ENCODE results near the gene GLDN. TPM values are rescaled to one million over a fixed set of nuclear protein-coding genes. Genes with fewer than 3 reads are reported as not detected.
"Not testable (repeated sequence)": the region's sequence is repeated elsewhere in the genome, so short reads cannot be mapped to it uniquely, and the experiment has no call there.

Gene GLDN
- total RNA-seq, 1 donor from 2014 or later, result 3.0 TPM

- DNase-seq, result no peak
These were observed 47.3 kb downstream of the GLDN start for GRCh38 chr15:51388726-51389125.

- DNase-seq, result no peak
These were observed 48.9 kb downstream of the GLDN start for GRCh38 chr15:51390241-51390965.

GRCh38 chr15:51390966-51391422 is 49.5 kb downstream of the GLDN start:
- no peak for DNase-seq

- no peak for DNase-seq
These were observed 55.5 kb downstream of the GLDN start for GRCh38 chr15:51396921-51397320.

GRCh38 chr15:51398626-51399025 is 57.2 kb downstream of the GLDN start:
- peak; percentile 22 for DNase-seq

- DNase-seq, result no peak
These were observed 59.8 kb downstream of the GLDN start for GRCh38 chr15:51401051-51401780.

GRCh38 chr15:51401872-51402517 is 60.5 kb downstream of the GLDN start:
- DNase-seq, result peak; percentile 21

GRCh38 chr15:51403072-51403878 is 61.8 kb downstream of the GLDN start:
- peak; percentile 65 for DNase-seq

GRCh38 chr15:51403946-51404695 is 62.7 kb downstream of the GLDN start:
- DNase-seq, result no peak

- no peak for DNase-seq
These were observed 64.5 kb downstream of the GLDN start for GRCh38 chr15:51405693-51406523.

- DNase-seq, result no peak
These were observed 72.9 kb downstream of the GLDN start for GRCh38 chr15:51414256-51414860.

- no peak for DNase-seq
These were observed 74.7 kb downstream of the GLDN start for GRCh38 chr15:51416129-51416528.

- not testable (repeated sequence) for DNase-seq
These were observed 81.6 kb downstream of the GLDN start for GRCh38 chr15:51423040-51423439.

- DNase-seq, result no peak
These were observed 83.3 kb downstream of the GLDN start for GRCh38 chr15:51424780-51425179.

GRCh38 chr15:51425517-51426040 is 84.1 kb downstream of the GLDN start:
- peak; percentile 7 for DNase-seq

- no peak for DNase-seq
These were observed 97.1 kb downstream of the GLDN start for GRCh38 chr15:51438526-51438925.

- DNase-seq, result no peak
These were observed 101.9 kb downstream of the GLDN start for GRCh38 chr15:51443282-51443914.

GRCh38 chr15:51444112-51444511 is 102.7 kb downstream of the GLDN start:
- DNase-seq, result no peak

GRCh38 chr15:51444807-51445206 is 103.4 kb downstream of the GLDN start:
- no peak for DNase-seq

Data from tongue (tissue), 2 donors.